GM18517 (cell line): Measurements from ENCODE around the gene EBLN1.
"Not testable (repeated sequence)": the region's sequence is repeated elsewhere in the genome, so short reads cannot be mapped to it uniquely, and the experiment has no call there.

ENCODE experiments used
- ATAC-seq: cut with Tn5 transposase; IDR thresholded peaks from one replicate; pipeline ENCODE4 v1.9.1; 2021; ENCODE audit warnings: mild to moderate bottlenecking, moderate library complexity; ENCODE audit not compliant: unreplicated experiment

The EBLN1 gene

DNA sequence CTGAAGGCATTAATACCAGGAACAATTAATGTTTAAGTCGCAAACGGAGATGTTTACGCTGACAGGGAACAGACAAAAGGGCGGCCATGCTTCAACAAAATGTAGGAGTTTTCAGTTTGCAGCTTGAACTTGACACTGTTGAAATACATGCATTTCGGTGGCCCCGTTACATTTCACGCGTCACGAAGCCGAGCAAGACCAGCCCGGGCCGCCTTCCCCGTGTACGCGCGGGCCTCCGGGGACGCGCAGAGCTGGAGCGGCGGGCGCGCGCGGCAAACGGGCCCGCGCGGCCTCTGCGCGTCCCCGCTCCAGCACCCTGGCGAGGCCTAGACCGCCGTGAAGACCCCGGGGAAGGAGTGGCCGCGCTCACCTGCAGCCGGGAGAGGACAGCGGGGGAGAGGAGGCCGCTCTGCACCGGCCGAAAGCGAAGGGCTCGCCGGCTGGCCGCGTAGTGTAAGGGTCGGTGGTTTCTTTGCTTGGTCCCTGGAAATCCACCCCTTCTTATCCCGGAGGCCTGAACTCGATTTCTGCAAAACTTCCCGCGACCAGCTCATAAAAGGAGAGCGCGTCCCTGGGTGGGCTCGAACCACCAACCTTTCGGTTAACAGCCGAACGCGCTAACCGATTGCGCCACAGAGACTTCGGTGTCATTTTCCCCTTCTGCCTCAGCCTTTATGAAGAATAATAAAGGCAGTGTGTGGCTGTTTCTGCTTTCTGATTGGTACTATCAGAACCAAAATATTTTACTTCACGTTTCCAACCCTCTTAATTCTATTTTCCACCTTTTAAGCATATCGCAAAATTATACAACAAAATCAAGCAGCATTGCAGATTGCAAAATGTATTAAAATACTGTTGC, 11.4 kb upstream of the EBLN1 start:
- peak; percentile 75 for ATAC-seq

- ATAC-seq, result no peak
These were observed 10.5 kb upstream of the EBLN1 start for GRCh38 chr10:22228167-22228938.

DNA sequence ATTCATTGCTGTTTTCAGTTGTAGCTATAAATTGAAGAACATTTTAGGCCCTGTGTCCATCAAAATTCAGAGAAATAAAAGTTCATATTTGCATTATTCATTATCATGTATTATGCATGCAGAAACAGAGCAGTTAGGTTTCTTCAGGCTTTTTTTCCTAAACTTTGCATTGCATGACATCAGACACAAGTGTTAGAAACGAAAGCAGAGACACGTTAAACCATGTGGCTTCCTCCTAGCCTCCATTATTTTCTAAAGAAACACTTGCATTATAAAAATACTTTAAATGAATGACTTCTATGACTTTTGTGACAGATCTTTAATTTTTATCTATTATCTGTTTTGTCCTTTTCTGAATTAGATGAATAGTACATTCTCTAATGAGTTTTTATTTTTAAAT, 8.8 kb upstream of the EBLN1 start:
- ATAC-seq, result no peak

- ATAC-seq, result no peak
These were observed 4.7 kb upstream of the EBLN1 start for GRCh38 chr10:22222236-22223190.

DNA sequence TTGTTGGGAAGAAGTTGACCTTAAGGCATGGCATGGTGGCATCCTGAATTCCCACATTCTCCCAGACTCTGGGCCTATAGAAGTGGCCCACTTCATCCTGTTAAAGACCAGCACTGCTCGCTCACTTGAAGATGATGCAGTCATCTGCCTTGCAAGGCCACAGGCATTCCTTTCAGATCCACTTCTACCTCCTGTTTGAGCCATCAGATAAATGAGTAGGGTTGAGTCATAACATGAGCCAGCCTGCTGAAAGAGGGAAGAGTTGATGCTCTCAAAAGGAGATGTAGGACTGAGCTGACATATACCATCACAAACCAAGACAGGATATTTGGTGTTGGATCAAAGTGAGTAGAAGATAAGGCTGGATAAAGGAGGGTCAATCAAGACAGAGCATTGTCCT, 1.5 kb upstream of the EBLN1 start:
- no peak for ATAC-seq

- no peak for ATAC-seq
These were observed 633 bp upstream of the EBLN1 start for GRCh38 chr10:22218448-22218847.

- ATAC-seq, result not testable (repeated sequence)
These were observed 731 bp downstream of the EBLN1 start for GRCh38 chr10:22217084-22217483.

DNA sequence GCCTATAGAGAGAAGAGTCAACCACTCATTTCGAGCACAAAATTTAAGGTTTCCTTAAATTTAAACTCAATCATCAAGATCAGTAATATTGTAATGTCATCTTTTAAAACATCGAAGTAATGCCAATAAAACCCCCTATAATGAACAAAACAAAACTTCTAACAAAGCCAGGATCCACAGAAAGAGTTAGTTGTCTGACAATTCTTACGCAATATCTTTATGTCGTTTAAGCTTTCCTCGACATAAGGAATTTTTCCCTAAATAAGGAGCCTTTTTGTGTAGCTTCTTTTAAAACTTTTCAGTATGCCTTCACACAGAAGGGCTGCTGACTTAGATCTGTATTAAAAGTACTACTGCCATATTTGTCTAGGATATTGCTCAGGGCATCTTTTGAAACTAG, 7.5 kb downstream of the EBLN1 start:
- no peak for ATAC-seq

DNA sequence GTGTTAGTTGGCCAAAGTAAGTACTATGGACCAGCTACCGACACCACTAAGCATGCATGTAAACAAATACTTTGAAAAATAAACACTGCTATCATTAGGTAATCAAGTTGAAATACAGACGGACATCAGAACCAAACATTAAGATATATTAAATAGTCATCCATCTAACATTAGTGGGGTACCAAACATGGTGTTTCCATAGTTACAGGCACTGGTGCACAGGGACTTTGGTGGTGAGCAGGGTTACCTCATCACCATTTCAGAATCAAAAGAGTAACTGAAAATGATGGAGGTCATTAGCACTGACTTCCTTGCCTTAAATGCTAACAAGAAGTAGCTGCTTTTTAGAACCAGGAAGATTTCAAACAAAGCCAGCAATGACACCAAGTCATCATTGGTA, 23.9 kb downstream of the EBLN1 start:
- no peak for ATAC-seq

DNA sequence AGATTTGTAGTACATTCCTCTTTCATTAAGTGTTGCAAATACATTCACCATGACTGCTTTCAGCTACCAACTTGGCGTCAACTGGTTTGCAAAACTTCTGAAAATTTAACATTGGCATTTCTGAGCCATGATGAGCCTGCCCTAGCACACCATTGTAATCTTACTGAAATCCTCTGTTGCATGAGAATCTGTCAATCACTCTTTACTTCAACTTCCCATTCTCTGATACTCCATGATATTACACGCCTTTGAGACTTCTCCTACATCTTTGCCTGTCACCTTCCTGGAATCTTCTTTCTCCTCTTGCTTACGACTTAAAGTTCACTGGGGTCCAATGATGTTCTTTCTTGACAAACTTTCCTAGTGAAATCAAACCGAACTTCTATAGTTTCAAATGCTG, 32.2 kb downstream of the EBLN1 start:
- no peak for ATAC-seq

- no peak for ATAC-seq
These were observed 33.9 kb downstream of the EBLN1 start for GRCh38 chr10:22183771-22184461.

DNA sequence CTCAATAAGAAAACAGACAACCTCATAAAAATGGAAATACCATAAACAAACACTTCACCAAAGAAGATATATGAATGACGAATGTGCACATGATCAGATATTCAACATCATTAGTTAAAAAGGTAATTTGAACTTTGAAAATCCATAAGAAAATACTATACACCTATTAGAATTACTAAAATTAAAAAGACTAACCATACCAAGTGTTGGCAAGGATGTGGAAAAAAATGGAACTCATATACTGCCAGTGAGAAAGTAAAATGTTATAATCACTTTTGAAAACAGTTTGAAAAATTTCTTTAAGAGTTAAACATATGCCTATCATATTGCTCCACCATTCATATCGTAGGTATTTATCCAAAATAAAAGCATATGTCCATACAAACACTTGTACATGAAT, 37.1 kb downstream of the EBLN1 start:
- ATAC-seq, result no peak

- no peak for ATAC-seq
These were observed 43.4 kb downstream of the EBLN1 start for GRCh38 chr10:22174442-22174841.

DNA sequence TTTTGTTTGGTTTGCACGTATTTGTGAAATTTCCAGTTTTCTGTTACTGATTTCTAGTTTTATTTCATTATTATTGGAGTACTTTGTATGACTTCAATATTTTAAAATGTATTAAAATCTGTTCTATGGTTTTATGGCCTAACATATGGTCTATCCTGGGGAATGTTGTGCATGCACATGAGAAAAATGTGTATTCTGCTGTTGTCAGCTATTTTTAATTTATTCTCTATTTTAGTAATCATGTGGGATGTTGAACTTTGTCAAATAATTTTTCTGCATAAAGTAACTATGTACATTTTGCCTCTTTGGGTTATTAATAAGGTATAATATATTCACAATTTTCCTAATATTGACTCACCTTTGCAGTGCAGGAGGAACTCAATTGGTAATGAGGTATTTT, 46.7 kb downstream of the EBLN1 start:
- ATAC-seq, result no peak

DNA sequence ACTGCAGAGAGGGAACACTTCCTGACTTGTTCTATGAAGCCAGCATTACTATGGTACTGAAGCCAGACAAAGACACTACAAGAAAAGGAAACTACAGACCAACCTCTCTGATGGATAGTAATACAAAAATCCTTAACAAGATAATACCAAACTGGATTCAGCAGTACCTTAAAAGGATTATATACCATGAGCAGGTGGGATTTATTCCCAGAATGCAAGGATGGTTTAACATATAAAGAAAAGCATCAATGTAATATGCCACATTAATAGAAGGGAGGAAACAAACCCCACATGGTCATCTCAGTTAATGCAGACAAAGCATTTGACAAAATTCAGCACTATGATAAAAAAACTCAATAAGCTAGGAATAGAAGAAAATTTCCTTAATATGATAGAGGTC, 47.2 kb downstream of the EBLN1 start:
- no peak for ATAC-seq

DNA sequence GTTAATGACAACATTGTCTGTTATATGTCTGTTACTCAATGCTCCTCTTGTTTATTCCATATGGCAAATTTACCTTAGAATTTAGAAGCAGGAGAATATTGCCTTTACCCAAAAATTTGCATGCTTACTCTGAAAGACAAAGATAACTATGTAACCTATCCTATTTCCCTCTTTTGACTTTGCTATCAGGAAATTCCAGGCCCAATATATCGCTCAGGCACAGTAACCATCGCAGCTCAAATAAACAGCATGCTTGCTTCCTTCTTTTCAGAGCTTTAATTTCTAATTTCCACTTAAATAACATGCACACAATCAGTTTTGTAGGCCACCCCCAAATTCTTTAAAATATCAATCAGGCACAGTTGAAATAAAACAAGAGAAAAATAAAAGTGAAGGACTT, 57.8 kb downstream of the EBLN1 start:
- ATAC-seq, result no peak

DNA sequence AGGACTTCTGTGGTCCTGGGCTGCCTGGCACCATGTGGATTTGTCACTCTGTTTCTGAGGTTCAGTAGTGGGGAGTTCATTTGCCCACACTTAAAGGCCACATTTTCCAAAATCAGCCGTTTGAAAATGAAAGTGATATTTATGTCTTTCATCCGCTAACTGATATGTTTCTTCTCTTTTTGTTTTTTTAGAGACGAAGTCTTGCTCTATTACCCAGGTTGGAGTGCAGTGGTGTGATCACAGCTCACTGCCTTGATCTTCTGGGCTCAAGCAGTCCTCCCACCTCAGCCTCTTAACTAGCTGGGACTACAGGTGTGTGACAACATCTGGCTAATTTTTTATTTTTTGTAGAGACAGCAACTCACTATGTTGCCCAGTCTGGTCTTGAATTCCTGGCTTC, 58.6 kb downstream of the EBLN1 start:
- ATAC-seq, result no peak
